OCI-LY7 (cell line): ENCODE data around the gene OPN5.

Experiments
- CTCF ChIP-seq: fragments of 200-600 bp; sonication (generic); conservative IDR thresholded peaks from 2 replicates; pipeline ENCODE4 v1.5.1; 2014; ENCODE audit warnings: mild to moderate bottlenecking, antibody characterized with exemption, low read length, moderate library complexity, mixed read lengths
- EZH2phosphoT487 ChIP-seq: fragments of 200-600 bp; sonication (generic); IDR thresholded peaks from 2 replicates; pipeline ENCODE4 v1.6.1; 2018; ENCODE audit warnings: low read depth, borderline replicate concordance, mild to moderate bottlenecking, mixed run types, antibody characterized with exemption, low read length, moderate library complexity, mixed read lengths

- TF ChIP-seq CTCF (no peak), EZH2phosphoT487 (no peak)
Measured at GRCh38 chr6:47752801-47753200, 29.0 kb upstream of the OPN5 start.
